ENCODE data around the gene TTPAL.
"Not testable (repeated sequence)": the region's sequence is repeated elsewhere in the genome, so short reads cannot be mapped to it uniquely, and the experiment has no call there.

Gene TTPAL

DNA sequence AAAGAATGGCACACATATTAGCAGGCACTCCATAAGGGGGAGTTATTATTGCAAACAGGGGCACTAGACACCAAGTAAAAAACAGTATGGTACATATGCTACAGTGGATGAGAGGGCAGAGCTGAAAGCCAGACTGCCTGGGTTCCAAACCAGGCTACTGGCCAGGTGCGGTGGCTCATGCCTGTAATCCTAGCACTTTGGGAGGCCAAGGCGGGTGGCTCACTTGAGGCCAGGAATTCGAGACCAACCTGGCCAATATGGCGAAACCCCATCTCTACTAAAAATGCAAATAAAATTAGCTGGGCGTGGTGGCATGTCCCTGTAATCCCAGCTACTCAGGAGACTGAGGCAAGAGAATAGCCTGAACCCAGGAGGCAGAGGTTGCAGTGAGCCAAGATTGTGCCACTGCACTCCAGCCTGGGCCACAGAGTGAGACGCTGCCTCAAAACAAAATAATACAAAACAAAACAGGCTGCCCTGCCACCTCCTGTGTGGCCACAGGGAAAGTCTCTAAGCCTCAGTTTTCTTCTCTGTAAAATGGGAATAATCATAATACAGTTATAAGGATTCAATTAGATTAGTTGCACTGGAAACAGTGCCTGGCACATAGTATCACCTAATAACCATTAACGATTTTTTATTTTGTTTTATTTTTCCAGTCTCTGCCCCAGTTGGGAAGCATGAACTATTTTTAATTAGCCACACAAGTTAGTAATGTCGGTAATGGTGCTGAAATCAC is 7.5 kb upstream of the TTPAL start:
- DNase-seq: no peak

DNA sequence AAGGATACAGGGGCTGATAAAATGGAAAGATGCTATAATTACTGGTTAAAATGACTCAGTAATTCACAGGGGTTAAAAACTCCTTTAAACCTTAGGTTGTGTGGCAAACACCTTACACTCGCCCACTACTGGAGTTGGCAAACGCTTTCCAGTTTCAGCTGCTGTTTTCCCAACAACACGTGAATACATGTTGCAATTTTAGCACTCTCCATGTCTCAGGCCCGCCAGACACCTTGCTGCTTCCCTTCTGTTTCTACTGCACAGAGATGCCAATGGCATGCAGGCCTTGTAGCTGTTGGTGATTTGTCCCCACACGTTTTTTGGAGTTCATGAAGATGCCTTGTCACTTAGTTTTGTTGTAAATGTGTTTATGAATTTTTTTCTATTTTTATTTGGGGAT is 5.3 kb upstream of the TTPAL start:
- no peak for DNase-seq

DNA sequence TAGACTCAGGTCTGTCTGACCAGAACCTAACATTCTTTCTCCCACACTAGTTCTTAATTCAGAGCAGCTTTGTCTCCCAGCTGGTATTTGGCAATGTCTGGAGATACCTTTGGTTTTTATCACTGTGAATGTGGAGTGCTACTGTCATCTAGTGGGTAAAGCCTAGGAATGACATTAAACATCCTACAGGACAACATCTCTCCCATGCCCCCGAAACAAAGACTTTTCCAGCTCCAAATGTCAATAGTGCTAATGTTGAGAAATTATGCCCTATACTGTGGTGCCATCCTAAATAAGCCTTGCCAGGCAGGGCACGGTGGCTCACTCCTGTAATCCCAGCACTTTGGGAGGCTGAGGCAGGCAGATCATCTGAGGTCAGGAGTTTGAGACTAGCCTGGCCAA is 4.2 kb upstream of the TTPAL start:
- DNase-seq: peak; percentile 62

DNA sequence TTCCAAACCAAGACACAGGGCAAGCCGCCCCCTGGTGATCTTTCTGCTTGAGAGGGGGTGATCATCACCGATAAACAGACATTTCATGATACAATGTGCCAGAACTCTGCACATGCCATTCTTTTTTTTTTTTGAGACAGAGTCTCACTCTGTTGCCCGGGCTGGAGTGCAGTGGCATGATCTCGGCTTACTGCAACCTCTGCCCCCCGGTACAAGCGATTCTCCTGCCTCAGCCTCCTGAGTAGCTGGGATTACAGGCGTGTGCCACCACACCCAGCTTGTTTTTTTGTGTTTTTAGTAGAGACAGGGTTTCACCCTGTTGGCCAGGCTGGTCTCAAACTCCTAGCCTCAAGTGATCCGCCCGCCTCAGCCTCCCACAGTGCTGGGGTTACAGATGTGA is 3.4 kb upstream of the TTPAL start:
- DNase-seq: not testable (repeated sequence)

DNA sequence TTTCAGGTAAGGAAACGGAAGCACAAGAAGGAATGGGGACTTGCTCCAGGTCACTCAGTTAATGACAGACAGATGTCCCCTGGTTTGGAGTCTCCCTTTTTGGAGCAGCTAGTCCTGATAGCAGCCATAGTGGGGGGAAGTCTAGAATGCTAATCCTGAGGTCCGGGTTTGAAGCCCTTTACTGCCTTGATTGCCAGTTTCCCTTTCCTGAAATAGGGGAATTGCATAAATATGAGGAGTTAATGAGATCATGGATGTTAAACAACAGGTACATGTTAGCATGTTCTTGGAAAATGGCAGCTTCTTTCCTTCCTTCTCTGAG is 341 bp upstream of the TTPAL start:
- DNase-seq: no peak

DNA sequence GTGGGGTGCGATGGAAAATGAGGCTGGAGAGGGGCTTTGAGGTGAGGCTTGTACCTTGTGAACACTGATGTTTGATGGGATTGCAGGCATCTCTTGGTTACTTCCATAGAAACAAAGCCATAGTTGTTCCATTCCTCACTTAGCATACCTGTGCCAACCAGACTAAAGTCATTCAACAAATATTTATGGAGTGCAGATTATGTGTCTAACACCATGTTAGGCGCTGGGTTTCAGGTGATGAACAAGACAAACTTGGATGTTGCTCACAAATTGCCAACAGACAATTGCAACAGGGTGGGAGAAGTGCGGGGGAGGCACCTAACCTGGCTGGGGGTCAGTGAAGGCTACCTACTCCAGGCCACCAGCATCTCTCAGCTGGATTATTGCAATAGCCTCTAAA is 1.5 kb downstream of the TTPAL start:
- no peak for DNase-seq

DNA sequence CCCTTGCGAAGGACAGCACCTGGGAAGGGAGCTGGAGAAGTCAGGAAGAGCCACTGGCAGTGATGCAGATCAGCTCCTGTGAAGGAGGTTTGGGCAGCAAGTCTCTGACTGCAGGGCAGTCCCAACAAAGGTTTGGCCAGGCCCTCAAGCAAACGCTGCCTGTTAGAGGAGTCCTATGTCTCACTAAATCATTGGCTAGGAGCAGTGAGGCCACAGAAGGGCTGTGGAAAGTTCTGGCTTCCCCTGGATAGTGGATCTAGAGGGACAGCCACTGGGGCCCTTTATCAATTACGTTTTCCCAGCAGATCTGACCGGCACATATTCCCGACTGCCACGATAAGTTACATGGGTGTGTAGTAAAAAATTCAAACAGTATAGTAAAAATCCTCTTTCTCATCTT is 2.5 kb downstream of the TTPAL start:
- no peak for DNase-seq

DNA sequence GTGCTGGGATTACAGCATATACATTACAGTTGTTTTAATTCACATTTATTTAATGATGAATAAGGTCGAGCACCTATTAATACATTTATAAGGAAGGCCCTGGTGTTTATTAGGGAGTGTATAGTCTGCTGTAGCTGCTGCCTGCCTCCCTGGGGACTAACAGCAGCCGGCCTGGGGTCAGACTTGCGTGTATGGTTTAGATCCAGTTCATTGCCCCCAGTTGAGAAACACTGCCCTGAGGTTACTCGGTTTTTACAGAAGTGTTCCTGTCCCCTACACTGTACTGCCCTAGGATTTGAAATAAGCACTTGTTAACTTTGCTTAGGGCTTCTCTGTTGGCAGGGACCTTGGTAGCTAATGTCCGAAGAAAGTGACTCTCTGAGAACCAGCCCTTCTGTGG is 4.0 kb downstream of the TTPAL start:
- DNase-seq: no peak

DNA sequence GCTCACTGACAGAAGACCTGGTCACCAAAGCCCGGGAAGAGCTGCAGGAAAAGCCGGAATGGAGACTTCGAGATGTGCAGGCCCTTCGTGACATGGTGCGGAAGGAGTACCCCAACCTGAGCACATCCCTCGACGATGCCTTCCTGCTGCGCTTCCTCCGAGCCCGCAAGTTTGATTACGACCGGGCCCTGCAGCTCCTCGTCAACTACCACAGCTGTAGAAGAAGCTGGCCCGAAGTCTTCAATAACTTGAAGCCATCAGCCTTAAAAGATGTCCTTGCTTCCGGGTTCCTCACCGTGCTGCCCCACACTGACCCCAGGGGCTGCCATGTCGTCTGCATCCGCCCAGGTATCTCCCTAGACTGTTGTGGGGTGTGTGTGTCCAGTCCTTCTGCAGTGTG is 4.4 kb downstream of the TTPAL start:
- no peak for DNase-seq

DNA sequence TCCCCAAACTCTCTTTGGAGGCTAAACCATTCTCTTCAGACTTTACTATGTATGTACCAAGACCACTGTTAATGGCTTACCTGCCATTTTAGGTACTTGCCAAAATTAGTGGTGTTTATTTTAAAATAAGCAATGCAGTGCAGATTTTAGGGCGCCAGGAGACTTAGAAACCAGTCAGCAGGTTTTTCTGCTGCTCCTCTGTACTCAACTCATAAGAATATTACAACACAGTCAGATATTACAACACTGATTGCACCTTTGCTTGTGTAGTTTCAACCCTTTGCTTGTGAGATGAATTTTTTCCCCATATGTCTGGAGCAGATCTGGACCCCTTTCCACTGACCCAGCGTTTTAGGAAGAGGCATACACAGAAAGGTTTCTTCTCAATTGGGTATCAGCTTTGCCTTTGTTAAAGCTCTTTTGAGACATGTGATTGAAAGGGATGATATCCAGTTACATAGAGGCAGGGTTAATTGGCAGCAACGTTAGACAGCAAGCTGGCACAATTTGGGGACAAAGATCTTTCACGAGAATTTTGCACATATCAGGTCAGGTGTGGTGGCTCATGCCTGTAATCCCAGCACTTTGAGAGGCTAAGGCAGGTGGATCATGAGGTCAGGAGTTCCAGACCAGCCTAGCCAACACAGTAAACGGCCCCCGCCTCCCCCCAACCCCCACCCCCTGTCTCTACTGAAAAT is 6.2 kb downstream of the TTPAL start:
- DNase-seq: no peak

DNA sequence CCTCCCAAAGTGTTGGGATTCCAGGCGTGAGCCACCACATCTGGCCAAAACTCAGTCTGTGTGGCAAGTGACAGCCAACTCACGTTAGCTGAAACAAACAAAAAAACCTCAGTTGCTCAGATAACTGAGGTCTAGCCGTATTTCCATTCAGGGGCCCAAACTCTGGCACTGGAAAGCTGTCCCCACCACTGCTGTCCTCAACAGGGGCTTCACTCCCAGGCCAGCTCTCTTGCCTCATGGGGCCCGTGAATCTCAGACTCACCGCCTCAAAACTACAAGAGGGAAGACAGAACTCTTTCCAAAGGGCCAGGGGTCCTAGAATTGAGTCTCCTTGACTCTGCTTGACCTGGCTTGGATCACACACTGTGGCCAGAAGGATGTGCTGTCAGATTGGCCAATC is 7.4 kb downstream of the TTPAL start:
- DNase-seq: no peak

DNA sequence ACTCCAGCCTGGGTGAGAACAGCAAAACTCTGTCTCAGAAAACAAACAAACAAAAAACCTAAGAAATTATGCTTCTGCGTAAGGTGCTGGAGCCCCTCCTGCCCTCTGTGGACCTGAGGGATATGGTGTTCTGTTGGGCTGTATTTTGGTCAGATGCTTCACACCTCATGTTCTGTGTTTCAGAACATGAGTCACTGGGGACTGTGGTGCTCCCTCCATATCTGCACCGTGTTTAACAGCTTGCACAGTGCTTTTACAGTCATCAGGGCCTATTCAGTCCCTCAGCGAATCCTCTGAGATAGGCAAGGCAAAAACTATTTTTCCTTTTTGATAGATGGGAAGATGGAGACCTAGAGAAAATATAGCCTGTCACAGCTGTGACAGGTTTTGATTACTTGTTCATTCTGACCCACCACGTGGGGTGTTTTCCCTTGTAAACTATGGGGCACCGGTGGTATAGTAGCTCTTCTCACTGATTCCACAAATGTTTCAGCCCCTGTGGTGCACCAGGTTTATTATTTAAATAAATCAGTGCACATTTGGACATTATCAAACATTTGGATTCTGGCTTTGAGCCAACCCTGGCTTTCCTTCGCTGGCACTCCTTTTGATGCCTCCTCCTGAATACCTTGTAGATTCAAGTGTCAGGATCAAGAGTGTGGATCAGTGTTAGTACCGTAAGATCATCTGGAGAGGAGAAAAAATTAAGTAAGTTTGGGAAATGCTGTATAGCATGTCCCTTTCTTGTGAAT is 9.6 kb downstream of the TTPAL start:
- no peak for DNase-seq

DNA sequence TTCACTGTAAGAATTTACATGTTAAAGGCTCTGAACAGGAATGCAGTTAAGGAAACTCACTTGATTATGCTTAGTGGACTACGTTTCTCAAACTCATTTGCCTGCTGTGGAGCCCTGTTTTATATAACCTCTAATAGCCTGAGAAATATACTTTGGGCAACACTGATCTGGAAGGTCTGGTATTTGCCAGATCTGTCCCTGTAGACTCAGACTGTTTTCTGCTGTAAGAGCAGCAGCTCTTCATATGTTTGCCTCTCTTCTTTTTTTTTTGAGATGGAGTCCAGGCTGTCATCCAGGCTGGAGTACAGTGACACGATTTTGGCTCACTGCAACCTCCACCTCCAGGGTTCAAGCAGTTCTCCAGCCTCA is 10.1 kb downstream of the TTPAL start:
- DNase-seq: no peak

DNA sequence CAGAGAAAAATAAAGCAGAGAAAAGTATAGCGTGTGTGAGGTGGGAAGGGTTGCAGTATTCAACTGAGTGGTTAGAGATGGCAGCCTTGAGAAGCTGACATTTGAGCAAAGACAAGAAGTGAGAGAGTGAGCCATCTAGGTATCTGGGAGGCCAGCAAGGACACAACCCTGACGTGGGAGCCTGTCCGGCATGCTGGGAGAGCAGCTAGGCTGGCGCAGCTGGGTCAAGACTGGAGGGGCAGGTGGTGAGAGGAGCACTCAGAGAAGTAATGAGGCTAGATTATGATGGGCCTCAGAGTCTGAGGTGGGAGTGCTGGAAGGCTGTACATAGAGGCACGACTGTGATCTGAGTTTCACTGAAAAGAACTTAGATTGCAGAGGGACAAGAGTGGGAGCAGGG is 12.9 kb downstream of the TTPAL start:
- DNase-seq: no peak

DNA sequence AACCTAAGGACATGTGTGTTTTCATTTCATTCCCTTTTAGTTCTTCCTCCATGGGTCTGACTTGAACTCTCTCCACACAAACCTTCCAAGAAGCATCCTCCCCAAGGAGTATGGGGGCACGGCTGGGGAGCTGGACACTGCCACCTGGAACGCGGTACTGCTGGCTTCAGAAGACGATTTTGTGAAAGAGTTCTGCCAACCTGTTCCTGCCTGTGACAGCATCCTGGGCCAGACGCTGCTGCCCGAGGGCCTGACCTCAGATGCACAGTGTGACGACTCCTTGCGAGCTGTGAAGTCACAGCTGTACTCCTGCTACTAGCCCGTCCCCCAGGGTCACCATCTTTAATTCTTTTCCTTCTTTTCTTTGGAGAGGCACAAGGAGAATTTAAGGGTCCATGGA is 13.5 kb downstream of the TTPAL start:
- no peak for DNase-seq

DNA sequence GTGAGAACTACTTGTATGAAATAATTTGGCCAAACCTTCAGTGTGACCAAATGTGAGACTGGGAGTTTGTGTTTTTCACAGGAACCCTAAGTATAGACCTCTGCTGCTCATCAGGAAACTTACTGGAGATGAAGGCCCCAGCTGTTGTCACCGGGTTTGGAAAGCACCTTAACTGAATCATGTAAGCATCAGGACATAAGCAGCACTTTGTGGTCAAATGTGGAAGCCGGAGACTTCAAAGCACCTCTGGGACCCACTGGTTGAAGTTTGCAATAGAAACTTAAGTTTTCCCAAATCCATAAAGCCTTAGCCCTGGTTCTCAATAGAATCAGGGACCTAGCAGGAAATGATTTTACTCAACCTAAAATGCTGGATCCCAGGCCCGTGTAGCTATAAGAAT is 14.3 kb downstream of the TTPAL start:
- no peak for DNase-seq

DNA sequence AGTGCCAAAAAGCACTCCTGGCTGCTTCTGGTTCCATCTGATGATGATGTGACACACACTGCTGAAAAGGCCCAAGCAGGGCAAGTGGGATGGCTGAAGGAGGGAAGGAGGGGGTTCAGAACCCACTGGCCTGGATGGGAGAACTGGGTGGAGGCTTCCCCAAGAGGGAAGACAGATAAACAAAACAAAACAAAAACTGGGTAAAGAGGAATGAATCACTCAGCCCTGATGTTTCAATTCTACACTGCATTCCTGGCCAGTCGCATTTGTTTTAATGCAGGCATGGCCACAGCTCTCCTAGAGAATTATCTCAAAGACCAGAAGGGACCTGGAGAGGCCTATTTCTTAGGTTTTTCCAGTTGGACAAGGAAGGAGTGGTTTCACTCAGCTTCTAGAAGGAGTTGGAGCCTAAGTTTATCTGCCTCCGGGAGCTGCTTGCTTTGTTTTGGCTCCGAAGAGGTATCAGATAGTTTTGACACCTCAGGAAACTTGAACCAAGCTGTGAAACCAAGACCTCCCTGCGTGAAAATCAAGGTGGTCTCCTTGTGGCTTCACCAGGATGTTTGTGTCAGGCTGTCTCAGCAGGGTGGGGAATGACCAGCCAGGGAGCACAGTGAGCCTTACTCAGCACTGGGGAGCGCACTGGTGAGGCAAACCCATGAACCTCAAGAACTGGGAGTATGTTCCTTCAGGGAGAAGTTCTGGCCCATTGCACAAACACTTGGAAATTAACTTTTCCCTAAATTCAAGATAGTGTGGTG is 16.1 kb downstream of the TTPAL start:
- peak; percentile 84 for DNase-seq

DNA sequence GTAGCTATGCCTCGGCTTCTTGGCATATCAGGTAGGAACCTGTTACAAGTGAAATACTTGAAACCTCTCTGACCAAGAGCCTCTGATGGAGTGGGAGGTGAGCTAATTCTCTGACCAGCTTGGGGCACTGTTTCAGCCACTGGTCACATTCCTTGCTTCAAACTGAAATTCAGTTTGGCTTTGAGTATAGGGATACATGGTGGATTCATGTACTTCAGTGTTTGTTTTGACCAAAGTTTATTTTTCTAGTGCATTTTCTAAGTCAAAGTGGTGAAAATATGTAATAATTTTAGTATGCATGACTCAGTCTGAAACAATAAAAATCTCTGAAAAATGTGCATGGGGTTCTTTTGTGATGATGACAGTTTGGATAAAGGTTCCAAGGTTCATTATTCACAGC is 18.6 kb downstream of the TTPAL start:
- DNase-seq: peak; percentile 86

DNA sequence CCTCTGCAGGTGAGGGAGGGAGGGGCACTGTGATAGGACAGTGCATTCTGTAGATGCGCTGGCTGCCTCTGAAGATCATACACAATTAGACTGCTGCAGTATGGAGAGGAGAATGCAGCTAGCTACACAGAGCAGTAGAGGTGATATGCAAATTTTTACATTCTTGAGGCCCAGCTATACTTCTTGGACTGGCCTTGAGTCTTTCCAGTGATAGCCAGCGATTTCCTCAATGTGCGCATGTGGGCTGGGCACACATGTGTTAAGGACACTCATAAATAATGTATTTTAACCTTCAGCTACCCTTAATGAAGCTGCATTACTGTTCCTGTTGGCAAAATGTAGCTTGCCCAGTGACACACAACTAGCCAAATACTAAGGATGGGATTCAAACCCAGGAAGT is 19.0 kb downstream of the TTPAL start:
- DNase-seq: no peak

DNA sequence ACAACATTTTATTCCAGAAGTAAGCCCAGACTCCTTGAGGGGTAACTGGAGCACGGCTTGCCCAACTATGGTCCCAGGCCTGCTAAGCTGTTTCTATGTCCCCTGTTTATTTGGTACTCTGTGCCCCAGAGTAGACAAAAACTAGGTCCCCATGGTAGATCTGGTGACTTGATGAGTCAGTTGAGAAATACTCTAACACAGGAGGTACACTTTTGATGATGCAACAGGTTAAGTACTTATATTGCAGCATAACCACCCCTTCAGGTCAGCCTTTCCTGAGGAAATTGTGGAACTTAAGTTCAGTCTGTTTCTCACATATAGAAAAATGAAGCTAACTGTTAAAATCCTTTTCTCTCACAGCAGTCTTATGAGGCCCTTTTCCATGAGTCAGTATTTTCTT is 19.6 kb downstream of the TTPAL start:
- peak; percentile 64 for DNase-seq

DNA sequence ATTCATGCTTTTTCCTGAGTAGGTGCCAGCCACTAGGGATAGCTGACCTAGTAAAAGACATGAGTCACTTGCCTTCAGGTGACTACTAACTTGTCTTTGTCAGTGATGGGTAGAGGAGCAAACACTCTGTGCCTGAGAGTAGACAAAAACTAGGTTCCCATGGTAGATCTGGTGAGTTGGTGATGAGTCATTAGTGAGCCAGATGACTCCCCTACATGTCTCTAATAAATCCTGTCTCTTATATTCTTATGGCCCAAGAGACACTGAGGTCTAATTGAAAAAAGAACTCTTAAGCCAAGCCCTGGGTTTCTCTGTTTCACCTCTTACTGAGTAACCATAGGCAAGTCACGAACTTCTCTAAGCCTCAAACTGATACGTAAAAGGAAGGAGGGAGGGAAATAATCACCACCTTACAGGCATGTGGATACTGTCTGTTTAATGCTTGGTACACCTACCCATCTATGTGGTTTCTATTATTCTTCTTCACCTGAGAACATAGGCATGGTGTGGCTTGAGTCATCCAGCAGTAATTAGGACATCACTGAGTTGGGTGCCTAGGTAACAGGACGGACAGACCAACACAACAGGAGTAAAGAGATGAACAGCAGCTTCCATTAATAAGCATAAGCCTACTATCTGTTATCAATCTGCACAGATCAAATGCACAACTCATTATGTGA is 20.3 kb downstream of the TTPAL start:
- DNase-seq: peak; percentile 94

DNA sequence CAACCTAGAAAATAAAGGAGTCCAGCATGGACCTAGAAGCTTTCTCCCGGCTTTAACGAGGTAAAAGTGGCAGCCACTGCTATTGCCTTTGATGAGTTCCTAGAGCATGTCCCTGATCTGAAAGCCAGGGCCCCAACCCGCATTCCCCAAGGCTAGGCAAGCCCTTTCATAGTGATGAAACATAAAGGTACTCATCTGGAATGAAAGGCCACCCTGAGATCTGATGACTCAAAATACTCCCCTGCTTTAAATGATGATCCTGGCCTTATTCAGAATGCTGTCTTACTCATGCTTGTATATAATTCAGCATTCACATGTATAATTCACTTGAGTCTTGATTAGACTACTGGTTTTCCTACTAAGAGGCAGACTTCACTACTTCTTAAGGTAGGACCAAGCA is 21.3 kb downstream of the TTPAL start:
- DNase-seq: peak; percentile 83

DNA sequence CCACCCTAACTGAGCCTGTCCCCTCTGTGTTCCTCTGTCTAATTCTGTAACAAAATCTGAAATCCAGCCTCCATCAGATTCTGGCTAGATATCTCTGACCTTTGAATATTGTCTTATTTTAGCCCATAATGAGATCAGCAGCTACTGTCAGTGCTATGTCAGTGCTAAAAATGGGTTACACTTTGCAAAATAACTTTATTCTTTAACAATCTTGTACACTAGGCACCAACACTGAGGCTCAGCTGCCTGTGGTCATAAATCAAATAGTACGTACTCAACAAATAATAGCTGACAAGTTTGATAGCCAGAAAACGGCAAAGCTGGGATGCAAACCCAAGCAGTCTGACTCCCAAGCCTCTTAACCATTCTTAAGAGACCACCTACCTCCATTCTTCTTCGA is 22.1 kb downstream of the TTPAL start:
- no peak for DNase-seq

All from fibroblast of skin of scalp (primary cell).